Panc1 (cell line): ENCODE data around the gene C20orf204.

ENCODE experiments used
- CTCF ChIP-seq: fragments of 450-650 bp; IDR thresholded peaks from 2 replicates; pipeline ENCODE4 v1.5.1; 2017; ENCODE audit warnings: mild to moderate bottlenecking
- SIN3A ChIP-seq: IDR thresholded peaks from 2 replicates; pipeline ENCODE4 v1.6.1; 2012; ENCODE audit warnings: low read depth, mild to moderate bottlenecking, low read length, moderate library complexity, borderline replicate concordance; ENCODE audit not compliant: insufficient read depth
- TF ChIP-seq, protein P1 (sequence below), 2 experiments: IDR thresholded peaks; 2 replicates each; pipeline ENCODE4 v1.6.1; 2011 to 2012; ENCODE audit warnings: low read depth in 2 of 2, control low read depth in 1 of 2, low read length in 1 of 2, mild to moderate bottlenecking in 1 of 2, moderate library complexity in 1 of 2; ENCODE audit not compliant: insufficient read depth in 1 of 2

DNA sequence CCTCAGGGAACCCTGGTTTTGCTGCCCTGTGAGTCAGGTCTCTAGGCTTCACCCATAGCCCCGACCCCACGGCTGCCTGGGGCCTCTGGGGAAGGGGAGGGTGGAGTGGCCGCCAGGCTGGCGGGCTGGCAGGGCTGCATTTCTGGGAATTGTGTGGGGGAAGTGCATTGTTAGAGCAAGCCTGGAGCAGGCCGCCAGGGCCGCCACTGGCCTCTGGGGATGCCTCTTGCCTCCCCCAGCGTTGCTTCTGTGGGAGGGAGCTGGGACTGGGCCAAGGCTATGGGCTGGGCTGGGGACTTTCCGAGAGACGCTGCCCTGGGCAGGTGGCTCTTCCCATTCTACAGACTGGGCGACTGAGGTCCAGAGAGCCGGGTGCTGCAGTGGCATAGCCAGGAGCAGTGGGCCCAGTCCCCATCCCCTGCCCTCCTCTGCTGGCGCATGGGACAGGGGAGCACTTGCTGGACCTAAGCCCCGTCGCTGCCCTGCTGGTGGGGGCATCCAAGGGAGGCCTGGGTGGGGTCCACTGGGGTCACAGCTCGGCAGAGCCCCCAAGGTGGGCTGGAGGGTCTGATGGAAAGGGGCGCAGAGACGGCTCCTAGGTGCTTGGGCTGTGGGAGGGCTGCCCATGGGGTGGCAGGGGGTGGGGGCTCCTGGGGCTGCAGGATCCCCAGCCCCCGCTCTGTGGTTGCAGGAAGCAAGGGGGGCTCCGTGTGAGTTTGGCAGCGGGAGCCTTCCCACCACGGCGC, 20.1 kb downstream of the C20orf204 start:
- TF ChIP-seq, protein P1, sequence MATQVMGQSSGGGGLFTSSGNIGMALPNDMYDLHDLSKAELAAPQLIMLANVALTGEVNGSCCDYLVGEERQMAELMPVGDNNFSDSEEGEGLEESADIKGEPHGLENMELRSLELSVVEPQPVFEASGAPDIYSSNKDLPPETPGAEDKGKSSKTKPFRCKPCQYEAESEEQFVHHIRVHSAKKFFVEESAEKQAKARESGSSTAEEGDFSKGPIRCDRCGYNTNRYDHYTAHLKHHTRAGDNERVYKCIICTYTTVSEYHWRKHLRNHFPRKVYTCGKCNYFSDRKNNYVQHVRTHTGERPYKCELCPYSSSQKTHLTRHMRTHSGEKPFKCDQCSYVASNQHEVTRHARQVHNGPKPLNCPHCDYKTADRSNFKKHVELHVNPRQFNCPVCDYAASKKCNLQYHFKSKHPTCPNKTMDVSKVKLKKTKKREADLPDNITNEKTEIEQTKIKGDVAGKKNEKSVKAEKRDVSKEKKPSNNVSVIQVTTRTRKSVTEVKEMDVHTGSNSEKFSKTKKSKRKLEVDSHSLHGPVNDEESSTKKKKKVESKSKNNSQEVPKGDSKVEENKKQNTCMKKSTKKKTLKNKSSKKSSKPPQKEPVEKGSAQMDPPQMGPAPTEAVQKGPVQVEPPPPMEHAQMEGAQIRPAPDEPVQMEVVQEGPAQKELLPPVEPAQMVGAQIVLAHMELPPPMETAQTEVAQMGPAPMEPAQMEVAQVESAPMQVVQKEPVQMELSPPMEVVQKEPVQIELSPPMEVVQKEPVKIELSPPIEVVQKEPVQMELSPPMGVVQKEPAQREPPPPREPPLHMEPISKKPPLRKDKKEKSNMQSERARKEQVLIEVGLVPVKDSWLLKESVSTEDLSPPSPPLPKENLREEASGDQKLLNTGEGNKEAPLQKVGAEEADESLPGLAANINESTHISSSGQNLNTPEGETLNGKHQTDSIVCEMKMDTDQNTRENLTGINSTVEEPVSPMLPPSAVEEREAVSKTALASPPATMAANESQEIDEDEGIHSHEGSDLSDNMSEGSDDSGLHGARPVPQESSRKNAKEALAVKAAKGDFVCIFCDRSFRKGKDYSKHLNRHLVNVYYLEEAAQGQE (IDR thresholded peaks at IDR 0.05; ENCODE audit: insufficient read depth in 1 of 2, low read depth in 2 of 2, low read length in 1 of 2): no peak
- TF ChIP-seq CTCF: no peak
- TF ChIP-seq SIN3A: no peak
